ENCODE results near the gene QKI. TPM values are rescaled to one million over a fixed set of nuclear protein-coding genes. Genes with fewer than 3 reads are reported as not detected.

QKI gene
- polyA plus RNA-seq, 1 donor (not counting 4 experiments of a cell fraction or from before 2014, with no cell fraction given) = 53.3 TPM

DNA sequence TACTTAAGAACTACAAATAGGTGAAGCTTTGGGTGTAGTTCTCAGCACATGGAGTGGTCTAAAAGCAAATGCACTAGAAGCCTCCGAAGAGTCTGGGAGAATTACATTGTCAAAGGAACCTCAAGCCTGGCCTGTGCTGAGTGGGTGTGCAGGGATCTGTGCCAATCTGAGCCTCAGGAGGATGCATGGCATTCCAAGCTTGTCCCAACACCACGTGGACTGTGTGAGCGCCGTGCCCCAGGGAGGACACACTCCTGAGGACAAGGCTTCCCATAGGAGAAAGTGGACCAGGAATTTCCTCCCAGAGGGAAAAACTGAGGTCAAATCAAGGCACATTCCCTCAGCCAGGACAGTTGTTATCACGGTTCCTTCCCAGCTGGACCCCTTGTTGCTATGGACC, 185.8 kb downstream of the QKI start:
- Histone ChIP-seq H3K9ac (ENCODE audit: control insufficient read depth, extremely low read depth, insufficient read depth, low read length) (no peak overlapping the region), H3K36me3 (ENCODE audit: control insufficient read depth in 2 of 2, extremely low read depth in 1 of 2, insufficient read depth in 2 of 2, low read length in 2 of 2) (no peaks in the 10 kb centered on the region), H3K4me3 (ENCODE audit: control insufficient read depth in 2 of 3, extremely low read depth in 1 of 3, insufficient read depth in 2 of 3, low read depth in 1 of 3, low read length in 3 of 3) (no peak overlapping the region), H3K9me3 (ENCODE audit: control insufficient read depth, low read depth, low read length) (no peaks in the 10 kb centered on the region), H4K20me1 (ENCODE audit: control insufficient read depth, extremely low read depth, insufficient read depth, low read length) (no peaks in the 10 kb centered on the region), H2AFZ (ENCODE audit: control insufficient read depth, low read length) (no peak overlapping the region), H3K27ac (ENCODE audit: control insufficient read depth, insufficient read depth, low read length) (no peak overlapping the region), H3K27me3 (ENCODE audit: control insufficient read depth, extremely low read depth, insufficient read depth, low read length) (no peaks in the 10 kb centered on the region), H3K4me2 (ENCODE audit: control insufficient read depth, extremely low read depth, insufficient read depth, low read depth, low read length) (no peak overlapping the region), H3K9me1 (ENCODE audit: control insufficient read depth, extremely low read depth, insufficient read depth, low read length) (no peaks in the 10 kb centered on the region), H3K79me2 (ENCODE audit: control insufficient read depth, insufficient read depth, low read length) (no peaks in the 10 kb centered on the region), H3K4me1 (ENCODE audit: control insufficient read depth, extremely low read depth, insufficient read depth, low read length) (no peaks in the 10 kb centered on the region)
- FAIRE-seq = no peak
- DNase-seq (ENCODE audit: low read depth, low spot score) = no peak
- TF ChIP-seq, protein P1, sequence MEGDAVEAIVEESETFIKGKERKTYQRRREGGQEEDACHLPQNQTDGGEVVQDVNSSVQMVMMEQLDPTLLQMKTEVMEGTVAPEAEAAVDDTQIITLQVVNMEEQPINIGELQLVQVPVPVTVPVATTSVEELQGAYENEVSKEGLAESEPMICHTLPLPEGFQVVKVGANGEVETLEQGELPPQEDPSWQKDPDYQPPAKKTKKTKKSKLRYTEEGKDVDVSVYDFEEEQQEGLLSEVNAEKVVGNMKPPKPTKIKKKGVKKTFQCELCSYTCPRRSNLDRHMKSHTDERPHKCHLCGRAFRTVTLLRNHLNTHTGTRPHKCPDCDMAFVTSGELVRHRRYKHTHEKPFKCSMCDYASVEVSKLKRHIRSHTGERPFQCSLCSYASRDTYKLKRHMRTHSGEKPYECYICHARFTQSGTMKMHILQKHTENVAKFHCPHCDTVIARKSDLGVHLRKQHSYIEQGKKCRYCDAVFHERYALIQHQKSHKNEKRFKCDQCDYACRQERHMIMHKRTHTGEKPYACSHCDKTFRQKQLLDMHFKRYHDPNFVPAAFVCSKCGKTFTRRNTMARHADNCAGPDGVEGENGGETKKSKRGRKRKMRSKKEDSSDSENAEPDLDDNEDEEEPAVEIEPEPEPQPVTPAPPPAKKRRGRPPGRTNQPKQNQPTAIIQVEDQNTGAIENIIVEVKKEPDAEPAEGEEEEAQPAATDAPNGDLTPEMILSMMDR (optimal IDR thresholded peaks at IDR 0.05 in 1 of 3, IDR thresholded peaks at IDR 0.05 in 1 of 3, conservative IDR thresholded peaks at IDR 0.05 in 1 of 3; ENCODE audit: extremely low read depth in 1 of 3, insufficient read depth in 2 of 3, low read length in 3 of 3) = no peak
- TF ChIP-seq EZH2 (IDR thresholded peaks at IDR 0.05; ENCODE audit: low read length) = no peak
- dilution Hi-C loops (cut with MboI; ENCODE audit: extremely low pct_ligation_motif_present, low sequenced_read_pairs) = no loop called here

DNA sequence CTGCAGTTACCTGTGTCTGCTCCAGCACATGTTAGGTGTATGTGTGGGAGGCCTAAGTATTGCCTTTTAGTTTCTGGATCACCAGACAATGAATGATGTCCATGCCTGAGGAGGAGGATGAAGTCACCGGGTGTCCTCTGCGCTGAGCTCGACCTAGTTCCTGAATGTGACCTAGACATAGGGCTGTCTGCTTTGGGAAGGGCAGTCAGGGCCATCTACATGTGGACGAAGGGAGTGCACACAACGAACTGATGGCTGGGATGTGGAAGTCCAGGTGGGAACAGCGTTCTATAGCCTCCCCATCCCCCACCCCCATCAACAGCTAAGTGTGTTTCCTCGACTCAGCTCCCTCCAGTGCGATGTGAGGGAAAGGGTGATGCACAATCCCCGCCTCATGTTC, 186.3 kb downstream of the QKI start:
- no peak for DNase-seq (ENCODE audit: low read depth, low spot score)
- Histone ChIP-seq H3K79me2 (ENCODE audit: control insufficient read depth, insufficient read depth, low read length) (no peaks in the 10 kb centered on the region), H2AFZ (ENCODE audit: control insufficient read depth, low read length) (no peak overlapping the region), H3K9me1 (ENCODE audit: control insufficient read depth, extremely low read depth, insufficient read depth, low read length) (no peaks in the 10 kb centered on the region), H3K4me1 (ENCODE audit: control insufficient read depth, extremely low read depth, insufficient read depth, low read length) (no peaks in the 10 kb centered on the region), H3K4me3 (ENCODE audit: control insufficient read depth in 2 of 3, extremely low read depth in 1 of 3, insufficient read depth in 2 of 3, low read depth in 1 of 3, low read length in 3 of 3) (no peak overlapping the region), H3K9me3 (ENCODE audit: control insufficient read depth, low read depth, low read length) (no peaks in the 10 kb centered on the region), H3K27ac (ENCODE audit: control insufficient read depth, insufficient read depth, low read length) (no peak overlapping the region), H3K9ac (ENCODE audit: control insufficient read depth, extremely low read depth, insufficient read depth, low read length) (no peak overlapping the region), H3K36me3 (ENCODE audit: control insufficient read depth in 2 of 2, extremely low read depth in 1 of 2, insufficient read depth in 2 of 2, low read length in 2 of 2) (no peaks in the 10 kb centered on the region), H3K27me3 (ENCODE audit: control insufficient read depth, extremely low read depth, insufficient read depth, low read length) (no peaks in the 10 kb centered on the region), H3K4me2 (ENCODE audit: control insufficient read depth, extremely low read depth, insufficient read depth, low read depth, low read length) (no peak overlapping the region), H4K20me1 (ENCODE audit: control insufficient read depth, extremely low read depth, insufficient read depth, low read length) (no peaks in the 10 kb centered on the region)
- dilution Hi-C loops (cut with MboI; ENCODE audit: extremely low pct_ligation_motif_present, low sequenced_read_pairs) = no loop called here
- no peak for TF ChIP-seq EZH2 (IDR thresholded peaks at IDR 0.05; ENCODE audit: low read length)
- FAIRE-seq = no peak

DNA sequence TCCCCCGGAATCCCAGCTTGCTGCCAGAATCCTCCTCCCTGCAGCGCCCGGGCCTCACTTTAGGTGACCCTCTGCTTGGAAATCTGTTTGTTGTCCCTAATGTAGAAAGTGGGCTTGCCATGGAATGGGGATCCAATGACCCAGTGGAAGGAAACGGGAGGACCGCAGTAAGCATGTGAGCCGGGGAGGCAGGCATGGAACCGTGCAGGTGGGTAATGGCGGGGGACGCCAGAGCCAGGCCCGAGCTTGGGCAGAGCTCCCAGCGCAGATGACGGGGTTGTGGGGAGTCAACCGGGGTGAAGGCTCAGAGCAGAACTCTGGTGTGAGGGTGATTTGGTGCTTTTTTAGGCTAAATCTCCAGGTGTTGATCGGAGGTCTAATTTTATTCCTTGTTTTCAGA, 188.3 kb downstream of the QKI start:
- Histone ChIP-seq H2AFZ (ENCODE audit: control insufficient read depth, low read length) (no peak overlapping the region), H3K9me1 (ENCODE audit: control insufficient read depth, extremely low read depth, insufficient read depth, low read length) (no peaks in the 10 kb centered on the region), H4K20me1 (ENCODE audit: control insufficient read depth, extremely low read depth, insufficient read depth, low read length) (no peaks in the 10 kb centered on the region), H3K4me1 (ENCODE audit: control insufficient read depth, extremely low read depth, insufficient read depth, low read length) (no peaks in the 10 kb centered on the region), H3K4me2 (ENCODE audit: control insufficient read depth, extremely low read depth, insufficient read depth, low read depth, low read length) (no peak overlapping the region), H3K27ac (ENCODE audit: control insufficient read depth, insufficient read depth, low read length) (no peak overlapping the region), H3K4me3 (ENCODE audit: control insufficient read depth in 2 of 3, extremely low read depth in 1 of 3, insufficient read depth in 2 of 3, low read depth in 1 of 3, low read length in 3 of 3) (no peak overlapping the region), H3K27me3 (ENCODE audit: control insufficient read depth, extremely low read depth, insufficient read depth, low read length) (no peaks in the 10 kb centered on the region), H3K9ac (ENCODE audit: control insufficient read depth, extremely low read depth, insufficient read depth, low read length) (no peak overlapping the region), H3K9me3 (ENCODE audit: control insufficient read depth, low read depth, low read length) (no peaks in the 10 kb centered on the region), H3K79me2 (ENCODE audit: control insufficient read depth, insufficient read depth, low read length) (no peaks in the 10 kb centered on the region), H3K36me3 (ENCODE audit: control insufficient read depth in 2 of 2, extremely low read depth in 1 of 2, insufficient read depth in 2 of 2, low read length in 2 of 2) (no peaks in the 10 kb centered on the region)
- TF ChIP-seq, protein P1 (optimal IDR thresholded peaks at IDR 0.05 in 1 of 3, IDR thresholded peaks at IDR 0.05 in 1 of 3, conservative IDR thresholded peaks at IDR 0.05 in 1 of 3; ENCODE audit: extremely low read depth in 1 of 3, insufficient read depth in 2 of 3, low read length in 3 of 3) = no peak
- TF ChIP-seq EZH2 (IDR thresholded peaks at IDR 0.05; ENCODE audit: low read length) = no peak
- DNase-seq (ENCODE audit: low read depth, low spot score) = no peak
- dilution Hi-C loops (cut with MboI; ENCODE audit: extremely low pct_ligation_motif_present, low sequenced_read_pairs) = no loop called here
- no peak for FAIRE-seq

Measured in keratinocyte (primary cell).